ENCODE results near the gene HACD1. TPM values are rescaled to one million over a fixed set of nuclear protein-coding genes. Genes with fewer than 3 reads are reported as not detected.

The HACD1 gene
- total and polyA plus RNA-seq, 9 donors, result 4.8 to 13.6 (median 7.5) TPM

DNA sequence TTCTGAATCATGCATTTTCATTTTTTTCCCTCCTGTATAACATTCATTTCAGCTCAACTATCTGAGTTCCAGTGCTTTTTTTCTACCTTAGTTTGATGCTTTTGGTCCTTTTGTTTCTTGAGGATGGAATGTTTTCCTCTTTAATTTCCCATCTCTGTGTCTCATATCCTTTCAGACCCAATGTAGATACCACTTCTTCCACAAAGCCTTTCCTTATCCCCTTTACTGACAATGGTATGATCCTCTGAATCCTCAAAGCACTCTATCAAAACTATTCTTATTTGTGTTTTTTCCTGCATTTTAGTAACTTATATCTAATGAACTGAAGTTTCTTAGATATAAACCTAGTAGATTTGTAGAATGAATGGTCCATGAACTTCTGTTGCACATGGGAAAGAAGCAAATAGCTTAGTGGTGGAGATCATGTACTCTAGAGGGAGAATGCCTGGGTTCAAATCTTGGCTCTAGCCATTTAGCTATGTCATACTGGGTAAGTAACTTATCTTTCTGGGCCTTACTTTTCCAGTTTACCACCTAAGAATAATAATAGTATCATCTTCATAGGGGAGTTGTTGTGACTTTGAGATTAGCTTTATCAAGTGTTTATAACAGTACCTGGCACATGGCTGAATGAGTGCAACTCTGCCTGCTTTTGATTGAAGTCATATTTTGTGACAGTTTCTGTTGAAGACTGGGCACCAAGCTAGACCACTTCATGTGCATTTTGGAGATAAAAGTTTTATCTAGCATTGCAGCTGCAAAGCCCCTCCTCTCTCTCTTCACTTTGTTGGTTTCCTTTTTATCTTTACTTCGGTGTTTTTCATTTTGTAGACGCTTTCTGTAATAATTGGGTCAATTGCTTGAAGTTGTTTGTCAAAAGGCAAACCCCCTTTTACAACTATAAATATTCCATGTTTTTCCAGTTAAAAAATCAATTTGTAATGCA lies 45.3 kb upstream of the HACD1 start:
- no peak for DNase-seq
- Histone ChIP-seq H3K4me1 (ENCODE audit: insufficient read depth) (peaks cover 3% of the 10 kb centered on the region), H3K4me3 (no peak overlapping the region), H3K27me3 (no peaks in the 10 kb centered on the region), H3K9me3 (no peaks in the 10 kb centered on the region), H3K27ac (no peak overlapping the region), H3K36me3 (no peaks in the 10 kb centered on the region)
- no peak for TF ChIP-seq POLR2A (IDR thresholded peaks at IDR 0.05)
- TF ChIP-seq, protein P1, sequence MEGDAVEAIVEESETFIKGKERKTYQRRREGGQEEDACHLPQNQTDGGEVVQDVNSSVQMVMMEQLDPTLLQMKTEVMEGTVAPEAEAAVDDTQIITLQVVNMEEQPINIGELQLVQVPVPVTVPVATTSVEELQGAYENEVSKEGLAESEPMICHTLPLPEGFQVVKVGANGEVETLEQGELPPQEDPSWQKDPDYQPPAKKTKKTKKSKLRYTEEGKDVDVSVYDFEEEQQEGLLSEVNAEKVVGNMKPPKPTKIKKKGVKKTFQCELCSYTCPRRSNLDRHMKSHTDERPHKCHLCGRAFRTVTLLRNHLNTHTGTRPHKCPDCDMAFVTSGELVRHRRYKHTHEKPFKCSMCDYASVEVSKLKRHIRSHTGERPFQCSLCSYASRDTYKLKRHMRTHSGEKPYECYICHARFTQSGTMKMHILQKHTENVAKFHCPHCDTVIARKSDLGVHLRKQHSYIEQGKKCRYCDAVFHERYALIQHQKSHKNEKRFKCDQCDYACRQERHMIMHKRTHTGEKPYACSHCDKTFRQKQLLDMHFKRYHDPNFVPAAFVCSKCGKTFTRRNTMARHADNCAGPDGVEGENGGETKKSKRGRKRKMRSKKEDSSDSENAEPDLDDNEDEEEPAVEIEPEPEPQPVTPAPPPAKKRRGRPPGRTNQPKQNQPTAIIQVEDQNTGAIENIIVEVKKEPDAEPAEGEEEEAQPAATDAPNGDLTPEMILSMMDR (IDR thresholded peaks at IDR 0.05), result no peak
- no peak for TF ChIP-seq EP300 (IDR thresholded peaks at IDR 0.05)
- intact Hi-C loops (cut with DNase I), result loop anchor here in 1 of 4 donors (10.0 kb wide), 1 partner anchor 992 kb away; the partner anchor contains the start of genes ARL5B and NSUN6
- 11 to 36% (median 28%) methylated on average over 2 of the region's 2 CpGs for WGBS, 3 donors

DNA sequence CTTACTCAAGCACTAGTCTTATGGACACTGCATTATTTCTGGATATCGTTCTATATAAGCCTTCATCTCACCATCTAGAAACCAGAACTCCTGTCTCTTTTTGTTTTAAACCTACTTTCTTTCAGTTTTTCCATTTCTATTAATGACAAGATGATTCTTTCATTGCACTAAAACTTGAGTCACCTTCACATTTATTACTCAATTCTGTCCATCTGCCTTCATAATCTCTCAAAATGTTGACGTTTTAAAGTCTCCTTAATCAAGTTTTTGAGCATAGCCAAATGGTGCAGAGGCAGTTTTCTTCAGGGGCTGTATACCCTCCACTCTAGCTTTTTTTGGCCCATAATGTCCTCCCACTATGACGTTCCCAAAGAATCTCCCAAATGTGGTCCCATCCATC lies 44.3 kb upstream of the HACD1 start:
- H3K4me3 ChIP-seq, result no peak overlapping the region
- H3K27ac ChIP-seq, result no peak overlapping the region
- peaks cover 2% of the 10 kb centered on the region for H3K4me1 ChIP-seq (ENCODE audit: insufficient read depth)
- H3K27me3 ChIP-seq, result no peaks in the 10 kb centered on the region
- intact Hi-C loops (cut with DNase I), result loop anchor here in 1 of 4 donors (10.0 kb wide), 1 partner anchor 993 kb away; the partner anchor contains the start of genes ARL5B and NSUN6
- H3K9me3 ChIP-seq, result no peaks in the 10 kb centered on the region
- H3K36me3 ChIP-seq, result no peaks in the 10 kb centered on the region
- TF ChIP-seq EP300 (IDR thresholded peaks at IDR 0.05), result no peak
- TF ChIP-seq, protein P1 (IDR thresholded peaks at IDR 0.05), result no peak
- no peak for TF ChIP-seq POLR2A (IDR thresholded peaks at IDR 0.05)
- no peak for DNase-seq
- WGBS, 3 donors, result 86 to 90% (median 87%) methylated on average over 3 of the region's 3 CpGs

DNA sequence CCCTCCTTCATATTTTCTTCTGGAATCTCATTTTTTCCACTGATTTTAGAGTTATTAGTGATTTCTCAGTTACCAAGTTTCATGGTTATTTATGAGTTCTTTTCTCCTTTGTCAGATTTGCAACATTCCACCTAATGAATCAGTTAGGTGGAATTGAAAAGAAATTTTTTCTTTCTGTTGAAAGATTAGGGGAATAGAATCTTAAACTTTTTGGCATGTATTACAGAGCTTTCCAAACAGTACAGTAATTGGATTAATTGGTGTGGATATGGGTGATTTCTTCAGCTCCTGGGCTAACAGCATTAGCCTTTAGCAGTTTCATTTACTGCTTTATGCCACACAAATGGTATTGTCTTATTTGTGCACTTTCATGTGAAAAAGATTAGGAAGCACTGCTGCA lies 43.7 kb upstream of the HACD1 start:
- no peak for DNase-seq
- intact Hi-C loops (cut with DNase I), result loop anchor here in 1 of 4 donors (10.0 kb wide), 1 partner anchor 994 kb away; the partner anchor contains the start of genes ARL5B and NSUN6
- Histone ChIP-seq H3K27me3 (no peaks in the 10 kb centered on the region), H3K4me3 (no peak overlapping the region), H3K27ac (no peak overlapping the region), H3K4me1 (ENCODE audit: insufficient read depth) (peaks cover 1% of the 10 kb centered on the region), H3K9me3 (no peaks in the 10 kb centered on the region), H3K36me3 (no peaks in the 10 kb centered on the region)
- TF ChIP-seq, protein P1 (IDR thresholded peaks at IDR 0.05), result no peak
- TF ChIP-seq EP300 (IDR thresholded peaks at IDR 0.05), result no peak
- TF ChIP-seq POLR2A (IDR thresholded peaks at IDR 0.05), result no peak

DNA sequence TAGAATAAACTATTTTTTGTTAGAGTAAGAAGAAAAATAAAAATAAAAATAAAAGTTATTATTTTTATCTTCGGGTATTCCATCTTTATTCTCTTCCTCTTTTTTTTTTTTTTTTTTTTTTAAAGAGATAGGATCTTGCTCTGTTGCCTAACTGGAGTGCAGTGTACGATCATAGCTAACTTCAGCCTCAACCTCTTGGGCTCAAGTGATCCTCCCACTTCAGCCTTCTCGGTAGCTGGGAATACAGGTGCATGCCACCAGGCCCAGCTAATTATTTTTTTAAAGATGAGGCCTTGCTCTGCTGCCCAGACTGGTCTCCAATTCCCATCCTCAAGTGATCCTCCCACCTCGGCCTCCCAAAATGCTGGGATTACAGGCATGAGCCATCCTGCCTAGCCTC lies 42.2 kb upstream of the HACD1 start:
- DNase-seq, result no peak
- no peak for TF ChIP-seq EP300 (IDR thresholded peaks at IDR 0.05)
- TF ChIP-seq, protein P1 (IDR thresholded peaks at IDR 0.05), result no peak
- TF ChIP-seq POLR2A (IDR thresholded peaks at IDR 0.05), result no peak
- Histone ChIP-seq H3K4me1 (ENCODE audit: insufficient read depth) (peaks cover 1% of the 10 kb centered on the region), H3K27me3 (no peaks in the 10 kb centered on the region), H3K9me3 (no peaks in the 10 kb centered on the region), H3K36me3 (no peaks in the 10 kb centered on the region), H3K4me3 (no peak overlapping the region), H3K27ac (no peak overlapping the region)
- intact Hi-C loops (cut with DNase I), result no loop called here
- 89 to 94% (median 91%) methylated on average over 4 of the region's 4 CpGs for WGBS, 3 donors
